NCI-H1436 (cell line): Measurements from ENCODE around the gene PDE4B.

Source experiments
- DNase-seq: peaks from one replicate; lab custom pipeline; 2025; lab: John Stamatoyannopoulos, UW

PDE4B gene

DNA sequence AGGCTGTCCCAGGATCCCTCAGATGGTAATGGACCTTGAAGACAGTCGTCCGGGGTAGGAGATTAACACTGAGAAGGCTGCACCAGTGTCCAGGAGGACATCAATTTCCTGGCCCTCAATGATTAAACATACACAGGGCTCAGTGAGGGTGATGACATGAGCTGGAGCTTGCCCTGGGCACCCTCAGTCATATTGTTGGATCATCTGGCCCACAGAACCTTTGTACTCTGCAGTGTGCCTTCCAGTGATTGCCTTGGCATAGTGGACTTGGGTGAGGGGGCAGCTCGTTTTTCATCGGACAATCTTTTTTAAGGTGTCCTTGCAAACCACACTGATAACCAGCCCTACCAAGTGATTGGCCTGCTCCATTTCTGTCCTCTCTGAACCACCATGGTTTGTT is 630.1 kb downstream of the PDE4B start:
- no peak for DNase-seq
